ENCODE data around the gene PRRG1. TPM values are rescaled to one million over a fixed set of nuclear protein-coding genes. Genes with fewer than 3 reads are reported as not detected.

The PRRG1 gene
- total and polyA plus RNA-seq, 2 of the 13 experiments (the other 11 are each of a cell fraction or from before 2014, with no cell fraction given) = 5.0 to 11.0 TPM

DNA sequence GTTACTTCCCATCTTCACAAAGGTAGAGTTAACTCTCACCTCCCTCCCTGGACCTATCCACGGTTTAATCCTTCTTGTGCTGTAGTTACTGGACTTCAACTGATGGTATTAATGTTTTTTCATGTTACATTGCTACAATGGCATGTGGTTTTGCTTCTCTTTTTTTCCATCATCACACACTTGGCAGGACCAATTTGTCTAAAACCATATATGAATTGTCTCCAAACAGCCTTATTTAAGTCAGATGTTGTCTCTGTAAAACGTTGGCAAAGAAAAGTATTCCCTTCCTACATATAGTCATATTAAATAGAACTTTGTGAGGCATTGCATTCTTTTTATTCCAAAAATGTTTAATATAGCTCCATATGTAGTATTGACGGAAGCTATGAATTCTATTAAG is 15.5 kb downstream of the PRRG1 start:
- DNase-seq (ENCODE audit: low spot score) (no peak), ATAC-seq (no peak), FAIRE-seq (no peak)
- ChIA-PET CTCF (ENCODE audit: low intra/inter-chr PET ratio, low total read pairs) (no interaction called here), POLR2A (no interaction called here)
- BruUV-seq (replicated peaks) = no TSS peak
- Histone ChIP-seq H3K79me2 (ENCODE audit: insufficient read depth, low read length) (peaks cover 35% of the 10 kb centered on the region), H3K36me3 (replicated peaks in 1 of 2; ENCODE audit: control insufficient read depth in 1 of 2, insufficient read depth in 2 of 2, low read length in 2 of 2) (no peaks in the 10 kb centered on the region), H3K9ac (ENCODE audit: insufficient read depth, low read depth, low read length) (no peak overlapping the region), H3K4me3 (replicated peaks in 1 of 3; ENCODE audit: insufficient read depth in 1 of 3, low read depth in 2 of 3, low read length in 3 of 3) (no peak overlapping the region), H3K4me2 (ENCODE audit: low read depth, low read length) (no peak overlapping the region), H3K27me3 (ENCODE audit: control insufficient read depth in 1 of 2, insufficient read depth in 2 of 2, low read length in 2 of 2) (no peaks in the 10 kb centered on the region), H3K9me3 (ENCODE audit: low read length) (no peaks in the 10 kb centered on the region), H3K27ac (ENCODE audit: extremely low read length, insufficient read depth, low read length) (no peak overlapping the region), H3K4me1 (ENCODE audit: insufficient read depth, low read length) (peaks cover 6% of the 10 kb centered on the region; the same call in 1 of the 2 replicates), H4K20me1 (ENCODE audit: insufficient read depth, low read length) (no peaks in the 10 kb centered on the region), H2AFZ (ENCODE audit: low read length) (no peak overlapping the region)
- in situ Hi-C loops (cut with HindIII; ENCODE audit: extremely low pct_ligation_motif_present, low pct_unique_long_range_greater_than_20kb) = no loop called here
- intact Hi-C loops (cut with micrococcal nuclease; ENCODE audit: unreplicated experiment) = no loop called here
- 94% methylated on average over 3 of the region's 3 CpGs for WGBS (ENCODE audit: low lambda C conversion rate)
- TF ChIP-seq KIAA2018 (CRISPR knock-in tag; IDR thresholded peaks at IDR 0.05; ENCODE audit: borderline replicate concordance) (no peak), REXO4 (CRISPR knock-in tag; IDR thresholded peaks at IDR 0.05; ENCODE audit: borderline replicate concordance) (no peak), MXD4 (CRISPR knock-in tag; IDR thresholded peaks at IDR 0.05) (no peak), BATF2 (CRISPR knock-in tag; IDR thresholded peaks at IDR 0.05) (no peak), KDM5A (IDR thresholded peaks at IDR 0.05; ENCODE audit: borderline replicate concordance, low read length) (no peak), GTF2F1 (IDR thresholded peaks at IDR 0.05; ENCODE audit: low read length) (no peak), KLF12 (CRISPR knock-in tag; IDR thresholded peaks at IDR 0.05; ENCODE audit: borderline replicate concordance) (no peak), EHMT2 (IDR thresholded peaks at IDR 0.05; ENCODE audit: borderline replicate concordance, low read depth, low read length) (no peak), NFKB2 (CRISPR knock-in tag; IDR thresholded peaks at IDR 0.05; ENCODE audit: borderline replicate concordance) (no peak), ZNF615 (CRISPR knock-in tag; IDR thresholded peaks at IDR 0.05; ENCODE audit: borderline replicate concordance) (no peak), ZNF639 (CRISPR knock-in tag; conservative IDR thresholded peaks at IDR 0.05) (no peak), ZNF724P (CRISPR knock-in tag; IDR thresholded peaks at IDR 0.05; ENCODE audit: borderline replicate concordance) (no peak), XRCC5 (optimal IDR thresholded peaks at IDR 0.05; ENCODE audit: low read length) (no peak)
- TF ChIP-seq, protein P1, sequence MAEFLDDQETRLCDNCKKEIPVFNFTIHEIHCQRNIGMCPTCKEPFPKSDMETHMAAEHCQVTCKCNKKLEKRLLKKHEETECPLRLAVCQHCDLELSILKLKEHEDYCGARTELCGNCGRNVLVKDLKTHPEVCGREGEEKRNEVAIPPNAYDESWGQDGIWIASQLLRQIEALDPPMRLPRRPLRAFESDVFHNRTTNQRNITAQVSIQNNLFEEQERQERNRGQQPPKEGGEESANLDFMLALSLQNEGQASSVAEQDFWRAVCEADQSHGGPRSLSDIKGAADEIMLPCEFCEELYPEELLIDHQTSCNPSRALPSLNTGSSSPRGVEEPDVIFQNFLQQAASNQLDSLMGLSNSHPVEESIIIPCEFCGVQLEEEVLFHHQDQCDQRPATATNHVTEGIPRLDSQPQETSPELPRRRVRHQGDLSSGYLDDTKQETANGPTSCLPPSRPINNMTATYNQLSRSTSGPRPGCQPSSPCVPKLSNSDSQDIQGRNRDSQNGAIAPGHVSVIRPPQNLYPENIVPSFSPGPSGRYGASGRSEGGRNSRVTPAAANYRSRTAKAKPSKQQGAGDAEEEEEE (CRISPR knock-in tag; IDR thresholded peaks at IDR 0.05; ENCODE audit: borderline replicate concordance) = no peak

All from HepG2 (cell line).